CD4-positive, alpha-beta memory T cell (primary cell): ENCODE data around the gene BIRC2. TPM values are rescaled to one million over a fixed set of nuclear protein-coding genes. Genes with fewer than 3 reads are reported as not detected.

Experiments
- CTCF ChIA-PET: fragments of 350-600 bp; sonication (Branson Sonifier 250); formaldehyde crosslinking; loops from one replicate; lab custom pipeline; 2021; ENCODE audit warnings: inconsistent platforms; ENCODE audit not compliant: partially characterized antibody; lab: Charles Lee
- POLR2A ChIA-PET: fragments of 350-600 bp; sonication (Branson Sonifier 250); formaldehyde crosslinking; loops from one replicate; lab custom pipeline; 2021; ENCODE audit not compliant: partially characterized antibody; lab: Charles Lee
- DNase-seq, 5 donors: peaks; one replicate each; pipeline versions ENCODE4 v3.0.0 to v3.0.0-alpha.2; 2020 to 2022; ENCODE audit warnings: mixed read lengths in 1 of 5
- H3K27ac ChIP-seq: one replicate; pipeline ENCODE4 v1.7.0; 2013; ENCODE audit warnings: low read depth, low read length
- H3K27me3 ChIP-seq: 2 replicates; pipeline ENCODE4 v1.7.0; 2013; ENCODE audit warnings: mild to moderate bottlenecking, low read length, moderate library complexity; ENCODE audit not compliant: insufficient read depth
- H3K36me3 ChIP-seq: 2 replicates; pipeline ENCODE4 v1.7.0; 2013; ENCODE audit warnings: mild to moderate bottlenecking, low read length, moderate library complexity; ENCODE audit not compliant: insufficient read depth
- H3K4me1 ChIP-seq: 2 replicates; pipeline ENCODE4 v1.7.0; 2013; ENCODE audit warnings: mild to moderate bottlenecking, low read length, moderate library complexity; ENCODE audit not compliant: insufficient read depth
- H3K4me3 ChIP-seq, 2 donors: one replicate each; pipeline ENCODE4 v1.7.0; 2013; ENCODE audit warnings: low read length in 2 of 2, mild to moderate bottlenecking in 1 of 2
- H3K9me3 ChIP-seq, 2 donors: one replicate each; pipeline ENCODE4 v1.7.0; 2013; ENCODE audit warnings: low read length in 2 of 2, control low read depth in 1 of 2; ENCODE audit not compliant: control insufficient read depth in 1 of 2
- H3K27ac Mint-ChIP-seq, 7 donors: one replicate each; pipeline ENCODE4 v1.8.0; 2020 to 2021; ENCODE audit warnings: mixed read lengths in 7 of 7, mild to moderate bottlenecking in 6 of 7, inconsistent platforms in 3 of 7, moderate library complexity in 3 of 7
- H3K27me3 Mint-ChIP-seq, 2 donors: one replicate each; pipeline ENCODE4 v1.8.0; 2020 to 2021; ENCODE audit warnings: mixed read lengths in 2 of 2
- H3K36me3 Mint-ChIP-seq, 2 donors: one replicate each; pipeline ENCODE4 v1.8.0; 2020 to 2021; ENCODE audit warnings: mixed read lengths in 2 of 2, inconsistent platforms in 1 of 2, mild to moderate bottlenecking in 1 of 2
- H3K4me1 Mint-ChIP-seq, 4 donors: one replicate each; pipeline ENCODE4 v1.8.0; 2020 to 2021; ENCODE audit warnings: mixed read lengths in 4 of 4, mild to moderate bottlenecking in 1 of 4
- H3K4me3 Mint-ChIP-seq, 8 donors: one replicate each; pipeline ENCODE4 v1.8.0; 2020 to 2021; ENCODE audit warnings: mixed read lengths in 8 of 8, mild to moderate bottlenecking in 7 of 8, moderate library complexity in 6 of 8, inconsistent platforms in 3 of 8
- H3K9me3 Mint-ChIP-seq, 8 donors: one replicate each; pipeline ENCODE4 v1.8.0; 2020 to 2021; ENCODE audit warnings: mixed read lengths in 8 of 8, mild to moderate bottlenecking in 5 of 8, inconsistent platforms in 3 of 8, moderate library complexity in 1 of 8
- intact Hi-C: fragments of 100-400 bp; cut with micrococcal nuclease; formaldehyde crosslinking; loops from one replicate; pipeline ENCODE4 v1.15.1; 2023
- polyA plus RNA-seq, 2 donors: library from polyadenylated mRNA; unstranded; fragments of 300-500 nt; fragmentation: Illumina TruSeq; gene quantifications; one replicate each; pipeline ENCODE4 v1.2.3, GENCODE V29; 2021
- total RNA-seq, 2 experiments: library from RNA; stranded (reverse); gene quantifications; one replicate each; pipeline ENCODE4 v1.2.3, GENCODE V29; 2021

Gene BIRC2
- total and polyA plus RNA-seq, 4 experiments from 2014 or later = 28.8 to 61.2 (median 47.1) TPM

DNA sequence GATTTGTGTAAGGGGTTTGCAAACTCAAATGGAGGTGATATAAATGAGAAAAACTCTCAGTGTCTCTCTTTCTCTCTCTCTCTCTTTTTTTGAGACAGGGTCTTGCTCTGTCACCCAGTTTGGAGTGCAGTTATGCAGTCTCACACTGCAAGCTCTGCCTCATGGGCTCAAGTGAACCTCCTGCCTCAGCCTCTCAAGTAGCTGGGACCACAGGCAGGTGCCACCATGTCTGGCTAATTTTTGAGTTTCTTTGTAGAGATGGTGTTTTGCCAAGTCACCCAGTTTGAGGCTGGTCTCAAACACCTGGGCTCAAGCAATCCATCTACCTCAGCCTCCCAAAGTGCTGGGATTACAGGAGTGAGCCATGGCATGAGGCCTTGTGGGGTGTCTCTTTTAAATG, 26.8 kb upstream of the BIRC2 start:
- intact Hi-C loops = no loop called here
- Histone ChIP-seq H3K4me3 (peak overlapping the region; percentile 94 to 96), H3K4me1 (peaks cover 59% of the 10 kb centered on the region), H3K9me3 (no peaks in the 10 kb centered on the region), H3K36me3 (peaks cover 9% of the 10 kb centered on the region), H3K27me3 (no peaks in the 10 kb centered on the region), H3K27ac (peak overlapping the region; percentile 95)
- ChIA-PET POLR2A (interaction anchor here (0.9 to 6.0 kb wide), 9 partner anchors 13 to 131 kb away, joined by 3 to 149 read pairs (median 10); partner anchors contain the start of gene BIRC2), CTCF (interaction anchor here (0.7 to 18.2 kb wide), 5 partner anchors 12 to 51 kb away, joined by 3 to 654 read pairs (median 8); no protein-coding TSS in a partner anchor)
- Mint-ChIP-seq H3K4me1 (peaks cover 42 to 80% (median 54%) of the 10 kb centered on the region in 4 donors), H3K27ac (peak overlapping the region; percentile 86 to 99 (median 99)), H3K27me3 (no peaks in the 10 kb centered on the region), H3K9me3 (peaks cover 0 to 4% (median 0%) of the 10 kb centered on the region in 8 donors), H3K4me3 (peak overlapping the region; percentile 90 to 100 (median 96)), H3K36me3 (peaks cover 48 to 61% of the 10 kb centered on the region in 2 donors)
- DNase-seq = peak in 1 of 5 donors; percentile 57

DNA sequence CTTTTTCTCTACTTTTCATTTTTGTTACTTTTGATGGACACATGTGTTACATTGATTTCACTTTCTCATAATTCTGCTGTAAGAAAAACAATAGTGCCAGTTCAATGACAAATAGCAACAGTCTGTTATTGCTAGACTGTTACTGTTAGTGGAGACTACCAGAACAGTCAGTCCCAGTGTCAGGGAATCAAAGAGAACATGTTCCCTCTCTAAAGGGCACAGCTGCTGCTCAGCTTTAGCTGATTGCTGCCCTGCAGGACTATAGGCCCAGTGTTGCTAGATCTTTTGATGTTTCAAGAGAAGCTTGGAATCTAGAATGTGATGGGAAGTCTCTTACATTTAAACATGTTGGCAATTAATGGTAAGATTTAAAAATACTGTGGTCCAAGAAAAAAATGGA, 26.3 kb upstream of the BIRC2 start:
- Histone ChIP-seq H3K27me3 (no peaks in the 10 kb centered on the region), H3K9me3 (no peaks in the 10 kb centered on the region), H3K4me3 (peak overlapping the region; percentile 94 to 96), H3K4me1 (peaks cover 58% of the 10 kb centered on the region), H3K27ac (peak overlapping the region; percentile 95), H3K36me3 (peaks cover 12% of the 10 kb centered on the region)
- POLR2A ChIA-PET = interaction anchor here (0.8 to 6.0 kb wide), 10 partner anchors 13 to 131 kb away, joined by 3 to 149 read pairs (median 9); partner anchors contain the start of gene BIRC2
- Mint-ChIP-seq H3K4me3 (peak overlapping the region; percentile 90 to 100 (median 96)), H3K27ac (peak overlapping the region; percentile 86 to 99 (median 99)), H3K36me3 (peaks cover 48 to 61% of the 10 kb centered on the region in 2 donors), H3K4me1 (peaks cover 42 to 78% (median 52%) of the 10 kb centered on the region in 4 donors), H3K9me3 (peaks cover 0 to 4% (median 0%) of the 10 kb centered on the region in 8 donors), H3K27me3 (no peaks in the 10 kb centered on the region)
- CTCF ChIA-PET = interaction anchor here (0.7 to 18.2 kb wide), 5 partner anchors 13 to 93 kb away, joined by 3 to 654 read pairs (median 8); no protein-coding TSS in a partner anchor
- no peak for DNase-seq
- intact Hi-C loops = no loop called here

DNA sequence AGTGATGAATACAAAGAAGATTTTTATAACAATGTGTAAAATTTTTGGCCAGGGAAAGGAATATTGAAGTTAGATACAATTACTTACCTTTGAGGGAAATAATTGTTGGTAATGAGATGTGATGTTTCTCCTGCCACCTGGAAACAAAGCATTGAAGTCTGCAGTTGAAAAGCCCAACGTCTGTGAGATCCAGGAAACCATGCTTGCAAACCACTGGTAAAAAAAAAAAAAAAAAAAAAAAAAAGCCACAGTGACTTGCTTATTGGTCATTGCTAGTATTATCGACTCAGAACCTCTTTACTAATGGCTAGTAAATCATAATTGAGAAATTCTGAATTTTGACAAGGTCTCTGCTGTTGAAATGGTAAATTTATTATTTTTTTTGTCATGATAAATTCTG, 24.5 kb upstream of the BIRC2 start:
- intact Hi-C loops = loop anchor here (1.0 kb wide), 1 partner anchor 28 kb away; no protein-coding TSS in a partner anchor

GRCh38 chr11:102323542-102324251, 23.3 kb upstream of the BIRC2 start:
- Histone ChIP-seq H3K27me3 (no peaks in the 10 kb centered on the region), H3K36me3 (peaks cover 37% of the 10 kb centered on the region), H3K9me3 (no peaks in the 10 kb centered on the region), H3K27ac (no peak overlapping the region), H3K4me3 (peak overlapping the region in 1 of 2 donors; percentile 2), H3K4me1 (peaks cover 75% of the 10 kb centered on the region)
- Mint-ChIP-seq H3K27me3 (no peaks in the 10 kb centered on the region), H3K27ac (peak overlapping the region in 5 of 7 donors; percentile 30 to 81 (median 57)), H3K4me1 (peaks cover 37 to 72% (median 49%) of the 10 kb centered on the region in 4 donors), H3K36me3 (peaks cover 63 to 72% of the 10 kb centered on the region in 2 donors), H3K9me3 (no peaks in the 10 kb centered on the region), H3K4me3 (peak overlapping the region in 3 of 8 donors; percentile 9 to 59 (median 29))
- intact Hi-C loops = no loop called here
- no peak for DNase-seq
- ChIA-PET POLR2A (interaction anchor here (0.6 to 2.1 kb wide), 5 partner anchors 16 to 128 kb away, joined by 3 to 7 read pairs (median 3); no protein-coding TSS in a partner anchor), CTCF (interaction anchor here (0.8 to 1.4 kb wide), 3 partner anchors 18 to 30 kb away, joined by 3 to 10 read pairs (median 5); no protein-coding TSS in a partner anchor)

More for the DNA sequence above, 24.5 kb upstream of the BIRC2 start:
- Mint-ChIP-seq H3K27ac (peak overlapping the region; percentile 79 to 94 (median 87)), H3K4me1 (peaks cover 36 to 73% (median 50%) of the 10 kb centered on the region in 4 donors), H3K9me3 (no peaks in the 10 kb centered on the region), H3K4me3 (peak overlapping the region; percentile 74 to 87 (median 78)), H3K27me3 (no peaks in the 10 kb centered on the region), H3K36me3 (peaks cover 59 to 69% of the 10 kb centered on the region in 2 donors)
- DNase-seq = peak in 2 of 5 donors; percentile 28 to 44
- H3K4me1 ChIP-seq = peaks cover 64% of the 10 kb centered on the region
- ChIA-PET POLR2A (interaction anchor here (0.6 to 4.9 kb wide), 5 partner anchors 9 to 33 kb away, joined by 3 to 45 read pairs (median 8); no protein-coding TSS in a partner anchor), CTCF (interaction anchor here (0.9 to 18.2 kb wide), 4 partner anchors 17 to 29 kb away, joined by 3 to 654 read pairs (median 11); no protein-coding TSS in a partner anchor)
- peak overlapping the region; percentile 22 to 48 for H3K4me3 ChIP-seq
- H3K36me3 ChIP-seq = peaks cover 26% of the 10 kb centered on the region
- no peaks in the 10 kb centered on the region for H3K27me3 ChIP-seq
- H3K27ac ChIP-seq = peak overlapping the region; percentile 61
- no peaks in the 10 kb centered on the region for H3K9me3 ChIP-seq

DNA sequence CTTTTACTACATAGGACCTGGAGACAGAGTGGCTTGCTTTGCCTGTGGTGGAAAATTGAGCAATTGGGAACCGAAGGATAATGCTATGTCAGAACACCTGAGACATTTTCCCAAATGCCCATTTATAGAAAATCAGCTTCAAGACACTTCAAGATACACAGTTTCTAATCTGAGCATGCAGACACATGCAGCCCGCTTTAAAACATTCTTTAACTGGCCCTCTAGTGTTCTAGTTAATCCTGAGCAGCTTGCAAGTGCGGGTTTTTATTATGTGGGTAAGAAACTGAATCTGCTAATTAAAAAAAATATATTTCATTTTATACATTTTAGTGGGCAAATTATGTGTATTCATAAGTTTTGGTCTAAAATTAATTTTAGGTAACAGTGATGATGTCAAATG, 21.9 kb upstream of the BIRC2 start:
- Mint-ChIP-seq H3K9me3 (no peaks in the 10 kb centered on the region), H3K4me3 (peak overlapping the region in 3 of 8 donors; percentile 29 to 44 (median 34)), H3K27me3 (no peaks in the 10 kb centered on the region), H3K4me1 (peaks cover 35 to 61% (median 48%) of the 10 kb centered on the region in 4 donors), H3K36me3 (peaks cover 67 to 73% of the 10 kb centered on the region in 2 donors), H3K27ac (peak overlapping the region in 5 of 7 donors; percentile 36 to 81 (median 73))
- Histone ChIP-seq H3K36me3 (peaks cover 48% of the 10 kb centered on the region), H3K9me3 (no peaks in the 10 kb centered on the region), H3K4me1 (peaks cover 82% of the 10 kb centered on the region), H3K27me3 (no peaks in the 10 kb centered on the region), H3K27ac (no peak overlapping the region), H3K4me3 (no peak overlapping the region)
- ChIA-PET POLR2A (interaction anchor here (0.6 to 2.1 kb wide), 4 partner anchors 9 to 31 kb away, joined by 3 to 7 read pairs (median 3); no protein-coding TSS in a partner anchor), CTCF (interaction anchor here (1.0 to 1.4 kb wide), 6 partner anchors 11 to 37 kb away, joined by 3 to 10 read pairs (median 5); no protein-coding TSS in a partner anchor)
- DNase-seq = no peak
- intact Hi-C loops = no loop called here

DNA sequence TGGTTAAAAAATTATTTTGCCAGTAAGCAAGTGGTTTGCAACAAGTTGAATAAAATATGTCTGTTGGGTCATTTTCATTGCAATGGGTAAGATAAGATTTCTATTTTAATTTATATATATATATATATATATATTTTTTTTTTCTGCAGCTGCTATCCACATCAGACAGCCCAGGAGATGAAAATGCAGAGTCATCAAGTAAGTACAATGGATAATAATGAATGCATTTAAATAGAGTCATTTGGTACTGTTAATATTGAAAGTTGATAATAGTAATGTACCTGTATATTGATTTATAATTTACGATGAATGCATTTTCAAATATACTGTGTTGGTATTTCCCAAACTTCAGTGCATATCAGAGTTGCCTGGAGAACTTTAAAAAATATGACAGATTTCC, 18.3 kb upstream of the BIRC2 start:
- no peaks in the 10 kb centered on the region for H3K27me3 ChIP-seq
- peaks cover 71% of the 10 kb centered on the region for H3K4me1 ChIP-seq
- no peaks in the 10 kb centered on the region for H3K27me3 Mint-ChIP-seq
- no peak overlapping the region for H3K4me3 ChIP-seq
- no peaks in the 10 kb centered on the region for H3K9me3 ChIP-seq
- H3K27ac ChIP-seq = no peak overlapping the region
- intact Hi-C loops = no loop called here
- peaks cover 78% of the 10 kb centered on the region for H3K36me3 ChIP-seq
- ChIA-PET CTCF (interaction anchor here (1.5 kb wide), 1 partner anchor 62 kb away, joined by 4 read pairs; no protein-coding TSS in a partner anchor), POLR2A (no interaction called here)
- peaks cover 28 to 49% (median 37%) of the 10 kb centered on the region in 4 donors for H3K4me1 Mint-ChIP-seq
- H3K27ac Mint-ChIP-seq = peak overlapping the region in 4 of 7 donors; percentile 17 to 88 (median 53)
- no peak for DNase-seq
- peaks cover 74% of the 10 kb centered on the region in 2 donors for H3K36me3 Mint-ChIP-seq
- no peak overlapping the region for H3K4me3 Mint-ChIP-seq
- no peaks in the 10 kb centered on the region for H3K9me3 Mint-ChIP-seq
